ENCODE results near the gene TFCP2L1. TPM values are rescaled to one million over a fixed set of nuclear protein-coding genes. Genes with fewer than 3 reads are reported as not detected.

TFCP2L1 gene
- total RNA-seq, 1 donor from 2014 or later = 0.14 TPM

DNA sequence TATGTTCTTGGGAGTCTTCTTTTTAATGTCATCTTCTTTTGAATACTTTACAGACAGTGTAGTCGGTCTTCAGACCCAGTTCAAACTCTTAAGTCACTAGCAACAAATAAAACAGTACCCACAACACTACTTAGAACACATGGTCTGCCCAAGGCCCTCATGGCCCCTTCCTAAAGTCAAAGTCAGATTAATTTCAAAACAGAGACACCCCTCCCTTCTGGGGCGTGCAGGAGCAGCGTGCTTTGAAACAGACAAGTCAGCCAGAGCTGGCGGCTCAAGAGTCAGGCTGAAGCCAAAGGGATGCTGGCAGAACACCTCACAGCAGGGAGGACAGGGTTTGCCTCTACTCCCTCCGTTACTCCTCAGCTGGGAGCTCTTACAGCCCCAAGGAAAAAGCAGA, 77.5 kb downstream of the TFCP2L1 start:
- H3K36me3 ChIP-seq = no peaks in the 10 kb centered on the region
- no peaks in the 10 kb centered on the region for H3K9me3 ChIP-seq (replicated peaks)
- intact Hi-C loops (cut with micrococcal nuclease) = no loop called here
- H3K27ac ChIP-seq (replicated peaks) = no peak overlapping the region
- peaks cover 4% of the 10 kb centered on the region for H3K4me1 ChIP-seq
- TF ChIP-seq, protein P1, sequence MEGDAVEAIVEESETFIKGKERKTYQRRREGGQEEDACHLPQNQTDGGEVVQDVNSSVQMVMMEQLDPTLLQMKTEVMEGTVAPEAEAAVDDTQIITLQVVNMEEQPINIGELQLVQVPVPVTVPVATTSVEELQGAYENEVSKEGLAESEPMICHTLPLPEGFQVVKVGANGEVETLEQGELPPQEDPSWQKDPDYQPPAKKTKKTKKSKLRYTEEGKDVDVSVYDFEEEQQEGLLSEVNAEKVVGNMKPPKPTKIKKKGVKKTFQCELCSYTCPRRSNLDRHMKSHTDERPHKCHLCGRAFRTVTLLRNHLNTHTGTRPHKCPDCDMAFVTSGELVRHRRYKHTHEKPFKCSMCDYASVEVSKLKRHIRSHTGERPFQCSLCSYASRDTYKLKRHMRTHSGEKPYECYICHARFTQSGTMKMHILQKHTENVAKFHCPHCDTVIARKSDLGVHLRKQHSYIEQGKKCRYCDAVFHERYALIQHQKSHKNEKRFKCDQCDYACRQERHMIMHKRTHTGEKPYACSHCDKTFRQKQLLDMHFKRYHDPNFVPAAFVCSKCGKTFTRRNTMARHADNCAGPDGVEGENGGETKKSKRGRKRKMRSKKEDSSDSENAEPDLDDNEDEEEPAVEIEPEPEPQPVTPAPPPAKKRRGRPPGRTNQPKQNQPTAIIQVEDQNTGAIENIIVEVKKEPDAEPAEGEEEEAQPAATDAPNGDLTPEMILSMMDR (IDR thresholded peaks at IDR 0.05; ENCODE audit: borderline replicate concordance) = no peak
- peaks cover 3% of the 10 kb centered on the region for H3K27me3 ChIP-seq (ENCODE audit: low read depth)
- H3K4me3 ChIP-seq = no peak overlapping the region
- no peak for DNase-seq

DNA sequence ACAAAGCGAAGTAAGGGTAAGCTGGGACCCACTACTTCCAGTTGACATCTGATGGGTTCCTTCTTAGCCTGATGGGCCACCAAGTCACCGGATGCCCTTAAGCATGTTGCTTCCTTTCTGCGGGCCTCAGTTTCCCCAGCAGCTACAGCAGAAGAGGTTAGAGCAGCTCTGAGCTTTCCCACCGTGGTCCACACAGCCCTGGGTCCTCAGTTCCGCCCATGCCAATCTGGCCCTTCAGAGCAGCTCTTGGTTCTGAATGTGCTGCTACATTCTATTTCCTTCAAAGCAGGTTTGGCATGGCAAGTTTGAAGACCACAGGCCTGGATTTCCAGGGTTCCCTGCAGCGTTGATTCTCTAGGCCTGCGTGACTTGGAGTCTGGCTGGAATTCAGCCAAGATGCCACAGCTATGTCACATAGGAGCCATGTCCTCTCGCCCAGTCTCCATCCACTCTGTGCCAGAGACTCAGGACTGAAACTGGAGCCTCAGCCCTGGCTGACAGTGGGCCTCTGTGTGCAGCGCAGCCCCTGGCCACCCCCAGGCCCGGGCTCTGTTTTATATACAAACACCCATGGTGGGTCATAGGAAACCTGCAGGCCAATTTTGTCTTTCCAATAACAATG, 79.6 kb downstream of the TFCP2L1 start:
- H3K9me3 ChIP-seq (replicated peaks) = no peaks in the 10 kb centered on the region
- H3K4me3 ChIP-seq = no peak overlapping the region
- H3K27me3 ChIP-seq (ENCODE audit: low read depth) = no peaks in the 10 kb centered on the region
- intact Hi-C loops (cut with micrococcal nuclease) = no loop called here
- no peak overlapping the region for H3K27ac ChIP-seq (replicated peaks)
- peaks cover 4% of the 10 kb centered on the region for H3K4me1 ChIP-seq
- DNase-seq = no peak
- TF ChIP-seq, protein P1 (IDR thresholded peaks at IDR 0.05; ENCODE audit: borderline replicate concordance) = no peak
- no peaks in the 10 kb centered on the region for H3K36me3 ChIP-seq

DNA sequence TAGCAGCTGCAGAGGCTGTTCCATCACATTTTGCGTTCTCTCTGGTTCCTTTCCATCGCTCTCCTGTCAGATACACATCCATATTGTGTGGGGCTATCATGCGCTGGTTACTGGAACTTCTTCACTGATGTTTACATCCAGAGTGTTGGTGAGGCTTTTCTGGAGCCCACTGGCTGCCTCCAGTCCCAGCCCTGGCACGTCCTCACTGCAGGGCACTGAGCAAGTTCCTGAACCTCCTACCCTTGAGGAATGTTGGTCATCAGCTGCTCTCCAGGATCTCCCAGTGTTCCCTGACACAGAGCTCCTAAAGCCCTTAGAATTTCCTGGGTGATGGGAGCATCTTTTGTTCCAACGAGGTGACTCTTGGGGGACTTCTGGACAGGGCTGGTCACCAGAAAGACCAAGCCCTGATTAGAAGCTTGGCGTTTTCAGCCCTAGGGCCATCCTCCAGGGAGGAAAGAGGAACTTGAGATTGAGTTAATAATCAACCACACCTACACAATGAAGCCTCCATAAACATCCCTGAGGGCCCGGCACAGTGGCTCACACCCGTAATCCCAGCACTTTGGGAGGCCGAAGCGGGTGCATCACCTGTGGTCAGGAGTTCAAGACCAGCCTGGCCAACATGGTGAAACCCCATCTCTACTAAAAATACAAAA, 81.3 kb downstream of the TFCP2L1 start:
- Histone ChIP-seq H3K9me3 (replicated peaks) (no peaks in the 10 kb centered on the region), H3K27ac (replicated peaks) (no peak overlapping the region), H3K4me3 (no peak overlapping the region), H3K27me3 (ENCODE audit: low read depth) (no peaks in the 10 kb centered on the region), H3K36me3 (no peaks in the 10 kb centered on the region), H3K4me1 (peaks cover 4% of the 10 kb centered on the region)
- DNase-seq = no peak
- intact Hi-C loops (cut with micrococcal nuclease) = no loop called here
- TF ChIP-seq, protein P1 (IDR thresholded peaks at IDR 0.05; ENCODE audit: borderline replicate concordance) = no peak

DNA sequence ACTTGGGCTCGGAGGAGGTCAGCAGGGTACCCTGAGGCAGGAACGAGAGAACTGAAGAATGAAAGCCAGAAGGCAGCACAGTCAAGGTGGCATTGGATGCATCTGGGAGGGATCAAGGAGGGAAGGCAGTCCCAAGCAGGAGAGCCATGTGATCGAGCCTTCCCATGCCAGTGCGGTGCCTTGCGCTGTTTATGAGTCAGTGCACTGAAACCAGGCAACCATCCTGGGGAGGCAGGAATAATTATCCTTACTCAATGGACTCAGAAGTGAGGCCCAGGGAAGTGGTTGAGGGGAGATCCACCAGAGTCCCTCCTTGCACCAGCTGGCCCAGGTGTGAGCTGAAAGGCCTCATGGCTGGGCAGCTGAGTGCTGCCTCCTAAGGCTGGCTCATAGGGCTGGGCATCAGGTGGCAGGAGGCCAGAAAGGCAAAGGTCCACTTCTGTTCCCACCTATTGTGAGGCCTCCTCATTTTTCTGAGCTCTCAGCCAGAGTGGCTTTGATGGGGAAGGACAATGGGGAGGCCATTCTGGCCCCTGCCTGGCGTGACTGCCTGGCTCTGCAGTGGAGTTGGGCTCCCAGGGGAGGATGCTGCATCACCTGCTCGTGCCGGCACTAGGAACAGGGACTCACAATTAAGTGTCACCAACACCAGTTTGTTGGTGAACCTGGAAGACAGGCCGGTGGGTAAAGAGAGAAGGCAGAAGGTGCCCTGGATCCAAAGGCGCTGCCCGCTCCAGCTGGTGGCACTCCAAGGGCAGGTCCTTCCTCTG, 82.3 kb downstream of the TFCP2L1 start:
- intact Hi-C loops (cut with micrococcal nuclease) = no loop called here
- Histone ChIP-seq H3K4me3 (no peak overlapping the region), H3K9me3 (replicated peaks) (no peaks in the 10 kb centered on the region), H3K4me1 (peaks cover 5% of the 10 kb centered on the region), H3K27ac (replicated peaks) (no peak overlapping the region), H3K27me3 (ENCODE audit: low read depth) (no peaks in the 10 kb centered on the region), H3K36me3 (no peaks in the 10 kb centered on the region)
- no peak for DNase-seq
- TF ChIP-seq, protein P1 (IDR thresholded peaks at IDR 0.05; ENCODE audit: borderline replicate concordance) = no peak

DNA sequence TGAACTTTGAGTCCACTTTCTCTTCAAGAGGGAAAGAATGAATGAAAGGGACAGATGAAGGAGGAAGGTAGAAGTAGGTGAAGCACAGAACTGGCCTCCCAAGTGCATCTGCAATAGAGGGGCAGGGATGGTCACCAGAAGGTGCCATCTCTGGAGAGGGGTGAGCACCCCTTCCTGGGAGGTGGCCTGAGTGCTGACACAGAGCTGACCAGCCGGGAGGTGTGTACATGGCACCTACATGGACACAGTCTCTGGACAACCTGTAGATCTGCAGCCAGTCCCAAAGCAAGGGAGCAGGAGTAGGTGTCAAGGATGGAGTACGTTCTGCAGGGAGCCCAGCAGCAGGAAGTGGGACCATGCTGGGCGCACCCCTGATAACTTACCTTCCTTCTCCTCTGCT, 83.2 kb downstream of the TFCP2L1 start:
- TF ChIP-seq, protein P1 (IDR thresholded peaks at IDR 0.05; ENCODE audit: borderline replicate concordance) = no peak
- Histone ChIP-seq H3K36me3 (no peaks in the 10 kb centered on the region), H3K4me3 (no peak overlapping the region), H3K27ac (replicated peaks) (no peak overlapping the region), H3K27me3 (ENCODE audit: low read depth) (no peaks in the 10 kb centered on the region), H3K9me3 (replicated peaks) (no peaks in the 10 kb centered on the region), H3K4me1 (peaks cover 12% of the 10 kb centered on the region)
- intact Hi-C loops (cut with micrococcal nuclease) = no loop called here
- no peak for DNase-seq

Measured in left ventricle myocardium inferior (tissue), 1 donor.